ENCODE measurements around the gene KIF22. TPM values are rescaled to one million over a fixed set of nuclear protein-coding genes. Genes with fewer than 3 reads are reported as not detected.
"Not testable (repeated sequence)": the region's sequence is repeated elsewhere in the genome, so short reads cannot be mapped to it uniquely, and the experiment has no call there.

KIF22 gene
- total and polyA plus RNA-seq, 2 donors (not counting 1 experiment from before 2014, with no cell fraction given) = 12.3 to 17.7 TPM

GRCh38 chr16:29770250-29770929 is 20.2 kb upstream of the KIF22 start:
- no peak overlapping the region for H3K4me3 ChIP-seq (replicated peaks in 1 of 4; ENCODE audit: control extremely low read depth in 1 of 4, insufficient read depth in 1 of 4, low read depth in 3 of 4, low read length in 4 of 4)
- H3K27ac ChIP-seq (ENCODE audit: insufficient read depth, low read length) = no peak overlapping the region
- no peak overlapping the region for H3K9ac ChIP-seq (ENCODE audit: insufficient read depth, low read length)
- H3K27me3 ChIP-seq (ENCODE audit: control insufficient read depth, insufficient read depth, low read length) = no peaks in the 10 kb centered on the region
- no peaks in the 10 kb centered on the region for H3K79me2 ChIP-seq (ENCODE audit: control insufficient read depth, insufficient read depth, low read length)
- no peak for DNase-seq (ENCODE audit: low read depth in 2 of 2)
- H4K20me1 ChIP-seq (ENCODE audit: control insufficient read depth, extremely low read depth, insufficient read depth, low read length) = no peaks in the 10 kb centered on the region
- no peak for TF ChIP-seq EZH2 (IDR thresholded peaks at IDR 0.05; ENCODE audit: low read length, missing control alignments)
- no peak for TF ChIP-seq CTCF (conservative IDR thresholded peaks at IDR 0.05 in 1 of 2, IDR thresholded peaks at IDR 0.05 in 1 of 2; ENCODE audit: low read depth in 1 of 2, low read length in 2 of 2)
- H3K9me3 ChIP-seq (ENCODE audit: control insufficient read depth, insufficient read depth, low read depth, low read length) = no peaks in the 10 kb centered on the region
- no peak overlapping the region for H3K4me2 ChIP-seq (ENCODE audit: extremely low read depth, insufficient read depth, low read length)
- no peak overlapping the region for H2AFZ ChIP-seq (ENCODE audit: low read length)
- H3K4me1 ChIP-seq (ENCODE audit: control insufficient read depth, extremely low read depth, insufficient read depth, low read length) = no peaks in the 10 kb centered on the region
- no peaks in the 10 kb centered on the region for H3K36me3 ChIP-seq (ENCODE audit: control insufficient read depth, insufficient read depth, low read length)

- H3K4me3 ChIP-seq (replicated peaks in 1 of 4; ENCODE audit: control extremely low read depth in 1 of 4, insufficient read depth in 1 of 4, low read depth in 3 of 4, low read length in 4 of 4); H4K20me1 ChIP-seq (ENCODE audit: control insufficient read depth, extremely low read depth, insufficient read depth, low read length); H3K27ac ChIP-seq (ENCODE audit: insufficient read depth, low read length); DNase-seq (ENCODE audit: low read depth in 2 of 2); H3K36me3 ChIP-seq (ENCODE audit: control insufficient read depth, insufficient read depth, low read length); H3K27me3 ChIP-seq (ENCODE audit: control insufficient read depth, insufficient read depth, low read length); H3K4me2 ChIP-seq (ENCODE audit: extremely low read depth, insufficient read depth, low read length); H3K9ac ChIP-seq (ENCODE audit: insufficient read depth, low read length); H3K9me3 ChIP-seq (ENCODE audit: control insufficient read depth, insufficient read depth, low read depth, low read length); H3K4me1 ChIP-seq (ENCODE audit: control insufficient read depth, extremely low read depth, insufficient read depth, low read length); H2AFZ ChIP-seq (ENCODE audit: low read length); H3K79me2 ChIP-seq (ENCODE audit: control insufficient read depth, insufficient read depth, low read length): not testable (repeated sequence)
These were observed 18.2 kb upstream of the KIF22 start for GRCh38 chr16:29772330-29772729.

- no peak for DNase-seq (ENCODE audit: low read depth in 2 of 2)
- no peaks in the 10 kb centered on the region for H4K20me1 ChIP-seq (ENCODE audit: control insufficient read depth, extremely low read depth, insufficient read depth, low read length)
- no peak overlapping the region for H3K27ac ChIP-seq (ENCODE audit: insufficient read depth, low read length)
- H3K4me2 ChIP-seq (ENCODE audit: extremely low read depth, insufficient read depth, low read length) = no peak overlapping the region
- TF ChIP-seq EZH2 (IDR thresholded peaks at IDR 0.05; ENCODE audit: low read length, missing control alignments) (no peak), CTCF (conservative IDR thresholded peaks at IDR 0.05 in 1 of 2, IDR thresholded peaks at IDR 0.05 in 1 of 2; ENCODE audit: low read depth in 1 of 2, low read length in 2 of 2) (no peak)
- H3K9ac ChIP-seq (ENCODE audit: insufficient read depth, low read length) = no peak overlapping the region
- H3K4me3 ChIP-seq (replicated peaks in 1 of 4; ENCODE audit: control extremely low read depth in 1 of 4, insufficient read depth in 1 of 4, low read depth in 3 of 4, low read length in 4 of 4) = no peak overlapping the region
- H2AFZ ChIP-seq (ENCODE audit: low read length) = no peak overlapping the region
- no peaks in the 10 kb centered on the region for H3K79me2 ChIP-seq (ENCODE audit: control insufficient read depth, insufficient read depth, low read length)
- no peaks in the 10 kb centered on the region for H3K36me3 ChIP-seq (ENCODE audit: control insufficient read depth, insufficient read depth, low read length)
- H3K4me1 ChIP-seq (ENCODE audit: control insufficient read depth, extremely low read depth, insufficient read depth, low read length) = no peaks in the 10 kb centered on the region
- H3K9me3 ChIP-seq (ENCODE audit: control insufficient read depth, insufficient read depth, low read depth, low read length) = no peaks in the 10 kb centered on the region
- H3K27me3 ChIP-seq (ENCODE audit: control insufficient read depth, insufficient read depth, low read length) = peaks cover 8% of the 10 kb centered on the region
These were observed 15.8 kb upstream of the KIF22 start for GRCh38 chr16:29774730-29775129.

All from fibroblast of lung (primary cell).